Measurements from ENCODE around the gene PSMG2.

DNA sequence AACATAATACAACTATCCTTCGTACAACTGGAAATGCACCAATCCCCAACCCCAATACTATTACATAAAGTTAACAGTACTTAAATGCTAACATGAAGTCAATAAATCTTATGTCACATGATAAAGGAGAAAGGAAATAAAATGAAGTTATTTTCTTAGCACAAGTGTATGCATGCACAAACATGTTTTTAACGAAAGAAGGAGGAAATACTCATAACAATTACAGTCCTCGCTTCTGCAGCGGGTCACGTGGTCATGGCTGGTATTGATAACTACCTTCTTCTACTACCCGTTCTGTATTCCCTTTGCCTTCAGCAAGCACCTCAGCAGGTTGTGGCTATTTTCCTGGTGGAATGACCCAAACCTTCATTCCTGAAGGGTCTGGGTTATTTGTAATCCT lies 51.7 kb downstream of the PSMG2 start:
- TF ChIP-seq ZNF8 (CRISPR knock-in tag; IDR thresholded peaks at IDR 0.05) (no peak), ZFP3 (CRISPR knock-in tag; IDR thresholded peaks at IDR 0.05) (no peak), SNAI2 (CRISPR knock-in tag; IDR thresholded peaks at IDR 0.05) (no peak), PPARA (CRISPR knock-in tag; IDR thresholded peaks at IDR 0.05; ENCODE audit: borderline replicate concordance) (no peak), OSR1 (CRISPR knock-in tag; IDR thresholded peaks at IDR 0.05) (no peak), ESRRG (CRISPR knock-in tag; IDR thresholded peaks at IDR 0.05) (no peak), RARB (CRISPR knock-in tag; IDR thresholded peaks at IDR 0.05) (no peak), ZFP30 (CRISPR knock-in tag; IDR thresholded peaks at IDR 0.05) (no peak), TCF4 (CRISPR knock-in tag; IDR thresholded peaks at IDR 0.05; ENCODE audit: borderline replicate concordance) (no peak), TOX (CRISPR knock-in tag; IDR thresholded peaks at IDR 0.05; ENCODE audit: borderline replicate concordance) (no peak), ARNTL (CRISPR knock-in tag; IDR thresholded peaks at IDR 0.05; ENCODE audit: borderline replicate concordance, low read depth) (no peak), BACH2 (CRISPR knock-in tag; IDR thresholded peaks at IDR 0.05; ENCODE audit: borderline replicate concordance) (no peak)
- TF ChIP-seq, protein P1, sequence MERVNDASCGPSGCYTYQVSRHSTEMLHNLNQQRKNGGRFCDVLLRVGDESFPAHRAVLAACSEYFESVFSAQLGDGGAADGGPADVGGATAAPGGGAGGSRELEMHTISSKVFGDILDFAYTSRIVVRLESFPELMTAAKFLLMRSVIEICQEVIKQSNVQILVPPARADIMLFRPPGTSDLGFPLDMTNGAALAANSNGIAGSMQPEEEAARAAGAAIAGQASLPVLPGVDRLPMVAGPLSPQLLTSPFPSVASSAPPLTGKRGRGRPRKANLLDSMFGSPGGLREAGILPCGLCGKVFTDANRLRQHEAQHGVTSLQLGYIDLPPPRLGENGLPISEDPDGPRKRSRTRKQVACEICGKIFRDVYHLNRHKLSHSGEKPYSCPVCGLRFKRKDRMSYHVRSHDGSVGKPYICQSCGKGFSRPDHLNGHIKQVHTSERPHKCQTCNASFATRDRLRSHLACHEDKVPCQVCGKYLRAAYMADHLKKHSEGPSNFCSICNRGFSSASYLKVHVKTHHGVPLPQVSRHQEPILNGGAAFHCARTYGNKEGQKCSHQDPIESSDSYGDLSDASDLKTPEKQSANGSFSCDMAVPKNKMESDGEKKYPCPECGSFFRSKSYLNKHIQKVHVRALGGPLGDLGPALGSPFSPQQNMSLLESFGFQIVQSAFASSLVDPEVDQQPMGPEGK (CRISPR knock-in tag; IDR thresholded peaks at IDR 0.05; ENCODE audit: borderline replicate concordance), result no peak
- TF ChIP-seq, protein P2, sequence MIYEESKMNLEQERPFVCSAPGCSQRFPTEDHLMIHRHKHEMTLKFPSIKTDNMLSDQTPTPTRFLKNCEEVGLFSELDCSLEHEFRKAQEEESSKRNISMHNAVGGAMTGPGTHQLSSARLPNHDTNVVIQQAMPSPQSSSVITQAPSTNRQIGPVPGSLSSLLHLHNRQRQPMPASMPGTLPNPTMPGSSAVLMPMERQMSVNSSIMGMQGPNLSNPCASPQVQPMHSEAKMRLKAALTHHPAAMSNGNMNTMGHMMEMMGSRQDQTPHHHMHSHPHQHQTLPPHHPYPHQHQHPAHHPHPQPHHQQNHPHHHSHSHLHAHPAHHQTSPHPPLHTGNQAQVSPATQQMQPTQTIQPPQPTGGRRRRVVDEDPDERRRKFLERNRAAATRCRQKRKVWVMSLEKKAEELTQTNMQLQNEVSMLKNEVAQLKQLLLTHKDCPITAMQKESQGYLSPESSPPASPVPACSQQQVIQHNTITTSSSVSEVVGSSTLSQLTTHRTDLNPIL (CRISPR knock-in tag; IDR thresholded peaks at IDR 0.05; ENCODE audit: low read depth), result no peak
